ENCODE data around the gene ZFAND5. TPM values are rescaled to one million over a fixed set of nuclear protein-coding genes. Genes with fewer than 3 reads are reported as not detected.
A peak's percentile ranks its signal among the peaks of the same experiment; 100 is the strongest.

ZFAND5 gene
- total and polyA plus RNA-seq, 4 donors, result 45.6 to 119 (median 61.9) TPM

DNA sequence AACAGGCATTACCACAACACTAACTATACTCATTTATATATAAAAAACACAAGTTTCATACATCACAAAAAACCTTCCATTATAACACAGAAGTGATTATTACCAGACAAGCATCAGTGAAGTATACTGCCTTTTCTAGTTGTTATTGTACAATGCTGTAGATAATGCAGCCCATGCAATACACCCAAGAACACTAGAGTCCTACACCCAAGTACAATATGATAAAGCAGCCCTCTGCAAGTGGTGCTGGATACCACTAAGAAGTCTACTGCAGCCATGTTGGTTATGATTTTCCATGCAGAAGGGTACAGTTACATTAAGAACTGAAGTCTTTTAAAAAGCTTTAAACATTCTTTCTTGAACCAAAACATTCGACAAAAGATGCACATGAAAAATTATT, 10.3 kb downstream of the ZFAND5 start:
- 96% methylated on average over 1 of the region's 1 CpG for WGBS

DNA sequence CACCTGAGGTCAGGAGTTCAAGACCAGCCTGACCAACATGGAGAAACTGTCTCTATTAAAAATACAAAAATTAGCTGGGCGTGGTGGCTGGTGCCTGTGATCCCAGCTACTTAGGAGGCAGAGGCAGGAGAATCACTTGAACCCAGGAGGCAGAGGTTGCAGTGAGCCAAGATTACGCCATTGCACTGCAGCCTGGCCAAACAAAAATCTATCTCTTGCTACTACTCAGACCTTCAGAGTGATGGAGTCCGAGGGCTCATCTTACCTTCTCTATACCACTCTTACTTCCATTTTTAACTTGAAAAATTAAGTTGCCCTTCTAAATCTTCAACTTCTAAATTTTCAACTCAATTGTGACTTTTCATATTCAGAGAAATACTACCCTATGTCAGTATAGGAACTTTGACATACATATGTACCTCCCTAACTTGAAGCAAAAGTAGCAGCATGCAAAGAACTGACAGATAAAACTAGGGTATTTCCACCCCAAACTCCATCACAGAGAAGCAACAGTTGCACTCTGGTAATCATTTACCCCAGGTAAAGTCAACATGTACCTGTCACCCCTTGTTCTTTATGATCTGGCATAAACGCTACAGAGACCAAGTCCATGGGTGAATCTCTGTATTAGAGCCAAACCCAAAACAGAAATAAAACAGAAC, 11.4 kb downstream of the ZFAND5 start:
- DNase-seq (ENCODE audit: low spot score), result no peak
- Histone ChIP-seq H3K27ac (ENCODE audit: low read depth in 1 of 2, low read length in 2 of 2) (peak overlapping the region in 1 of 2 donors; percentile 3), H3K4me1 (ENCODE audit: control insufficient read depth in 4 of 4, insufficient read depth in 4 of 4, low read length in 3 of 4) (peaks cover 7 to 51% (median 48%) of the 10 kb centered on the region in 4 donors), H3K4me3 (ENCODE audit: low read depth in 1 of 3, low read length in 3 of 3) (no peak overlapping the region), H3K36me3 (ENCODE audit: control insufficient read depth in 4 of 4, insufficient read depth in 3 of 4, low read depth in 1 of 4, low read length in 3 of 4) (peaks cover 4 to 41% (median 32%) of the 10 kb centered on the region in 4 donors), H3K9ac (ENCODE audit: low read depth in 1 of 2, low read length in 2 of 2) (no peak overlapping the region), H3K9me3 (ENCODE audit: control insufficient read depth in 4 of 4, low read length in 3 of 4) (no peaks in the 10 kb centered on the region), H3K27me3 (ENCODE audit: control insufficient read depth in 4 of 4, insufficient read depth in 4 of 4, low read length in 3 of 4) (no peaks in the 10 kb centered on the region)
- 60% methylated on average over 4 of the region's 4 CpGs for WGBS
- TF ChIP-seq NR2F2 (IDR thresholded peaks at IDR 0.05) (no peak), TAF1 (conservative IDR thresholded peaks at IDR 0.05) (no peak), FOXA2 (IDR thresholded peaks at IDR 0.05) (peak; percentile 78), FOXA1 (IDR thresholded peaks at IDR 0.05) (peak; percentile 37), JUND (IDR thresholded peaks at IDR 0.05) (peak in 1 of 2 donors; percentile 37), RXRA (IDR thresholded peaks at IDR 0.05) (peak in 1 of 2 donors; percentile 12), YY1 (IDR thresholded peaks at IDR 0.05) (no peak), RAD21 (IDR thresholded peaks at IDR 0.05) (peak in 1 of 2 donors; percentile 27), EGR1 (IDR thresholded peaks at IDR 0.05; ENCODE audit: low read depth in 2 of 2) (no peak)
- TF ChIP-seq, protein P1, sequence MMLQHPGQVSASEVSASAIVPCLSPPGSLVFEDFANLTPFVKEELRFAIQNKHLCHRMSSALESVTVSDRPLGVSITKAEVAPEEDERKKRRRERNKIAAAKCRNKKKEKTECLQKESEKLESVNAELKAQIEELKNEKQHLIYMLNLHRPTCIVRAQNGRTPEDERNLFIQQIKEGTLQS (IDR thresholded peaks at IDR 0.05), result no peak
- TF ChIP-seq, protein P2, sequence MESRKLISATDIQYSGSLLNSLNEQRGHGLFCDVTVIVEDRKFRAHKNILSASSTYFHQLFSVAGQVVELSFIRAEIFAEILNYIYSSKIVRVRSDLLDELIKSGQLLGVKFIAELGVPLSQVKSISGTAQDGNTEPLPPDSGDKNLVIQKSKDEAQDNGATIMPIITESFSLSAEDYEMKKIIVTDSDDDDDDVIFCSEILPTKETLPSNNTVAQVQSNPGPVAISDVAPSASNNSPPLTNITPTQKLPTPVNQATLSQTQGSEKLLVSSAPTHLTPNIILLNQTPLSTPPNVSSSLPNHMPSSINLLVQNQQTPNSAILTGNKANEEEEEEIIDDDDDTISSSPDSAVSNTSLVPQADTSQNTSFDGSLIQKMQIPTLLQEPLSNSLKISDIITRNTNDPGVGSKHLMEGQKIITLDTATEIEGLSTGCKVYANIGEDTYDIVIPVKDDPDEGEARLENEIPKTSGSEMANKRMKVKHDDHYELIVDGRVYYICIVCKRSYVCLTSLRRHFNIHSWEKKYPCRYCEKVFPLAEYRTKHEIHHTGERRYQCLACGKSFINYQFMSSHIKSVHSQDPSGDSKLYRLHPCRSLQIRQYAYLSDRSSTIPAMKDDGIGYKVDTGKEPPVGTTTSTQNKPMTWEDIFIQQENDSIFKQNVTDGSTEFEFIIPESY (IDR thresholded peaks at IDR 0.05), result no peak
- TF ChIP-seq, protein P3, sequence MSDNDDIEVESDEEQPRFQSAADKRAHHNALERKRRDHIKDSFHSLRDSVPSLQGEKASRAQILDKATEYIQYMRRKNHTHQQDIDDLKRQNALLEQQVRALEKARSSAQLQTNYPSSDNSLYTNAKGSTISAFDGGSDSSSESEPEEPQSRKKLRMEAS (IDR thresholded peaks at IDR 0.05), result no peak
- TF ChIP-seq, protein P4, sequence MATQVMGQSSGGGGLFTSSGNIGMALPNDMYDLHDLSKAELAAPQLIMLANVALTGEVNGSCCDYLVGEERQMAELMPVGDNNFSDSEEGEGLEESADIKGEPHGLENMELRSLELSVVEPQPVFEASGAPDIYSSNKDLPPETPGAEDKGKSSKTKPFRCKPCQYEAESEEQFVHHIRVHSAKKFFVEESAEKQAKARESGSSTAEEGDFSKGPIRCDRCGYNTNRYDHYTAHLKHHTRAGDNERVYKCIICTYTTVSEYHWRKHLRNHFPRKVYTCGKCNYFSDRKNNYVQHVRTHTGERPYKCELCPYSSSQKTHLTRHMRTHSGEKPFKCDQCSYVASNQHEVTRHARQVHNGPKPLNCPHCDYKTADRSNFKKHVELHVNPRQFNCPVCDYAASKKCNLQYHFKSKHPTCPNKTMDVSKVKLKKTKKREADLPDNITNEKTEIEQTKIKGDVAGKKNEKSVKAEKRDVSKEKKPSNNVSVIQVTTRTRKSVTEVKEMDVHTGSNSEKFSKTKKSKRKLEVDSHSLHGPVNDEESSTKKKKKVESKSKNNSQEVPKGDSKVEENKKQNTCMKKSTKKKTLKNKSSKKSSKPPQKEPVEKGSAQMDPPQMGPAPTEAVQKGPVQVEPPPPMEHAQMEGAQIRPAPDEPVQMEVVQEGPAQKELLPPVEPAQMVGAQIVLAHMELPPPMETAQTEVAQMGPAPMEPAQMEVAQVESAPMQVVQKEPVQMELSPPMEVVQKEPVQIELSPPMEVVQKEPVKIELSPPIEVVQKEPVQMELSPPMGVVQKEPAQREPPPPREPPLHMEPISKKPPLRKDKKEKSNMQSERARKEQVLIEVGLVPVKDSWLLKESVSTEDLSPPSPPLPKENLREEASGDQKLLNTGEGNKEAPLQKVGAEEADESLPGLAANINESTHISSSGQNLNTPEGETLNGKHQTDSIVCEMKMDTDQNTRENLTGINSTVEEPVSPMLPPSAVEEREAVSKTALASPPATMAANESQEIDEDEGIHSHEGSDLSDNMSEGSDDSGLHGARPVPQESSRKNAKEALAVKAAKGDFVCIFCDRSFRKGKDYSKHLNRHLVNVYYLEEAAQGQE (IDR thresholded peaks at IDR 0.05), result no peak
- TF ChIP-seq, protein P5, sequence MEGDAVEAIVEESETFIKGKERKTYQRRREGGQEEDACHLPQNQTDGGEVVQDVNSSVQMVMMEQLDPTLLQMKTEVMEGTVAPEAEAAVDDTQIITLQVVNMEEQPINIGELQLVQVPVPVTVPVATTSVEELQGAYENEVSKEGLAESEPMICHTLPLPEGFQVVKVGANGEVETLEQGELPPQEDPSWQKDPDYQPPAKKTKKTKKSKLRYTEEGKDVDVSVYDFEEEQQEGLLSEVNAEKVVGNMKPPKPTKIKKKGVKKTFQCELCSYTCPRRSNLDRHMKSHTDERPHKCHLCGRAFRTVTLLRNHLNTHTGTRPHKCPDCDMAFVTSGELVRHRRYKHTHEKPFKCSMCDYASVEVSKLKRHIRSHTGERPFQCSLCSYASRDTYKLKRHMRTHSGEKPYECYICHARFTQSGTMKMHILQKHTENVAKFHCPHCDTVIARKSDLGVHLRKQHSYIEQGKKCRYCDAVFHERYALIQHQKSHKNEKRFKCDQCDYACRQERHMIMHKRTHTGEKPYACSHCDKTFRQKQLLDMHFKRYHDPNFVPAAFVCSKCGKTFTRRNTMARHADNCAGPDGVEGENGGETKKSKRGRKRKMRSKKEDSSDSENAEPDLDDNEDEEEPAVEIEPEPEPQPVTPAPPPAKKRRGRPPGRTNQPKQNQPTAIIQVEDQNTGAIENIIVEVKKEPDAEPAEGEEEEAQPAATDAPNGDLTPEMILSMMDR (IDR thresholded peaks at IDR 0.05; ENCODE audit: low read depth, low read length, missing input control), result no peak

More for the DNA sequence above, 10.3 kb downstream of the ZFAND5 start:
- DNase-seq (ENCODE audit: low spot score), result no peak
- Histone ChIP-seq H3K9ac (ENCODE audit: low read depth in 1 of 2, low read length in 2 of 2) (no peak overlapping the region), H3K4me3 (ENCODE audit: low read depth in 1 of 3, low read length in 3 of 3) (no peak overlapping the region), H3K9me3 (ENCODE audit: control insufficient read depth in 4 of 4, low read length in 3 of 4) (no peaks in the 10 kb centered on the region), H3K27ac (ENCODE audit: low read depth in 1 of 2, low read length in 2 of 2) (no peak overlapping the region), H3K4me1 (ENCODE audit: control insufficient read depth in 4 of 4, insufficient read depth in 4 of 4, low read length in 3 of 4) (peaks cover 7 to 62% (median 58%) of the 10 kb centered on the region in 4 donors), H3K27me3 (ENCODE audit: control insufficient read depth in 4 of 4, insufficient read depth in 4 of 4, low read length in 3 of 4) (no peaks in the 10 kb centered on the region), H3K36me3 (ENCODE audit: control insufficient read depth in 4 of 4, insufficient read depth in 3 of 4, low read depth in 1 of 4, low read length in 3 of 4) (peaks cover 4 to 52% (median 37%) of the 10 kb centered on the region in 4 donors)
- TF ChIP-seq SP1 (IDR thresholded peaks at IDR 0.05) (no peak), RXRA (IDR thresholded peaks at IDR 0.05) (no peak), HNF4A (conservative IDR thresholded peaks at IDR 0.05) (no peak), HNF4G (IDR thresholded peaks at IDR 0.05) (no peak), YY1 (IDR thresholded peaks at IDR 0.05) (no peak), TAF1 (conservative IDR thresholded peaks at IDR 0.05) (no peak), GABPA (IDR thresholded peaks at IDR 0.05 in 1 of 2, conservative IDR thresholded peaks at IDR 0.05 in 1 of 2) (no peak)
- TF ChIP-seq, protein P2 (IDR thresholded peaks at IDR 0.05), result no peak
- TF ChIP-seq, protein P5 (IDR thresholded peaks at IDR 0.05; ENCODE audit: low read depth, low read length, missing input control), result no peak

Data from liver (tissue), 9 donors.